Measurements from ENCODE around the gene TESPA1. TPM values are rescaled to one million over a fixed set of nuclear protein-coding genes. Genes with fewer than 3 reads are reported as not detected.

The TESPA1 gene
- total and polyA plus RNA-seq, 9 of the 15 experiments (the other 6 are each of a cell fraction or from before 2014, with no cell fraction given), result 0.72 to 7.1 (median 2.4) TPM

- POLR2A ChIA-PET, result no interaction called here
- Histone ChIP-seq H3K36me3 (ENCODE audit: control insufficient read depth, insufficient read depth, low read length) (no peaks in the 10 kb centered on the region), H3K79me2 (ENCODE audit: control insufficient read depth, insufficient read depth, low read length) (no peaks in the 10 kb centered on the region), H3K4me3 (no peak overlapping the region), H2AFZ (ENCODE audit: low read depth, low read length) (no peak overlapping the region), H3K27me3 (ENCODE audit: control insufficient read depth in 2 of 2, insufficient read depth in 2 of 2, low read length in 2 of 2) (no peaks in the 10 kb centered on the region), H4K20me1 (replicated peaks; ENCODE audit: control insufficient read depth, insufficient read depth, low read length) (no peaks in the 10 kb centered on the region), H3K4me1 (replicated peaks in 1 of 2; ENCODE audit: control insufficient read depth in 2 of 2, insufficient read depth in 2 of 2, low read length in 2 of 2) (peaks cover 0 to 27% of the 10 kb centered on the region in 2 experiments; a peak in 3 of 5 replicates), H3K9me1 (ENCODE audit: control insufficient read depth, insufficient read depth, low read length) (no peaks in the 10 kb centered on the region), H3K9ac (ENCODE audit: insufficient read depth in 1 of 2, low read depth in 2 of 2, low read length in 2 of 2) (no peak overlapping the region), H3K4me2 (ENCODE audit: insufficient read depth, low read length) (no peak overlapping the region), H3K9me3 (replicated peaks; ENCODE audit: control insufficient read depth, insufficient read depth, low read depth, low read length) (no peaks in the 10 kb centered on the region), H3K27ac (ENCODE audit: extremely low read depth, low read depth, low read length) (no peak overlapping the region)
- FAIRE-seq (no peak), DNase-seq (ENCODE audit: extremely low read depth in 1 of 4, low spot score in 3 of 4) (no peak), ATAC-seq (no peak)
- intact Hi-C loops (cut with micrococcal nuclease) (no loop called here), in situ Hi-C loops (cut with MboI) (no loop called here)
- BruUV-seq (replicated peaks), result no TSS peak
- peak; percentile 27 for TF ChIP-seq ZFP36 (IDR thresholded peaks at IDR 0.05; ENCODE audit: low read depth, low read length, partially characterized antibody)
- TF ChIP-seq ZNF586 (CRISPR knock-in tag; conservative IDR thresholded peaks at IDR 0.05), result no peak
- TF ChIP-seq SRF (CRISPR knock-in tag; IDR thresholded peaks at IDR 0.05), result peak in 1 of 2 experiments; percentile 94; a peak in 2 of 4 replicates
- no peak for TF ChIP-seq ID3 (CRISPR knock-in tag; IDR thresholded peaks at IDR 0.05)
- no peak for TF ChIP-seq ID3 (tag; IDR thresholded peaks at IDR 0.05)
- CTCF ChIA-PET (ENCODE audit: low intra/inter-chr PET ratio), result no interaction called here
- WGBS (ENCODE audit: insufficient coverage, low coverage, missing lambda C conversion rate), result 18% methylated on average over 2 of the region's 2 CpGs
Observed at GRCh38 chr12:54937929-54938328, 46.6 kb downstream of the TESPA1 start.

GRCh38 chr12:54937376-54937775 lies 47.2 kb downstream of the TESPA1 start:
- no peak overlapping the region for H3K9ac ChIP-seq (ENCODE audit: insufficient read depth in 1 of 2, low read depth in 2 of 2, low read length in 2 of 2)
- H3K79me2 ChIP-seq (ENCODE audit: control insufficient read depth, insufficient read depth, low read length), result no peaks in the 10 kb centered on the region
- H3K9me1 ChIP-seq (ENCODE audit: control insufficient read depth, insufficient read depth, low read length), result no peaks in the 10 kb centered on the region
- H3K36me3 ChIP-seq (ENCODE audit: control insufficient read depth, insufficient read depth, low read length), result no peaks in the 10 kb centered on the region
- DNase-seq (ENCODE audit: extremely low read depth in 1 of 4, low spot score in 3 of 4), result no peak
- in situ Hi-C loops (cut with MboI) (no loop called here), intact Hi-C loops (cut with micrococcal nuclease) (no loop called here)
- H4K20me1 ChIP-seq (replicated peaks; ENCODE audit: control insufficient read depth, insufficient read depth, low read length), result no peaks in the 10 kb centered on the region
- no peak for FAIRE-seq
- no peak overlapping the region for H3K27ac ChIP-seq (ENCODE audit: extremely low read depth, low read depth, low read length)
- peaks cover 0 to 27% of the 10 kb centered on the region in 2 experiments; a peak in 3 of 5 replicates for H3K4me1 ChIP-seq (replicated peaks in 1 of 2; ENCODE audit: control insufficient read depth in 2 of 2, insufficient read depth in 2 of 2, low read length in 2 of 2)
- no peak overlapping the region for H3K4me3 ChIP-seq
- ChIA-PET CTCF (ENCODE audit: low intra/inter-chr PET ratio) (no interaction called here), POLR2A (interaction anchor here (0.6 kb wide), 1 partner anchor 24 kb away, joined by 3 read pairs; no protein-coding TSS in a partner anchor)
- no peaks in the 10 kb centered on the region for H3K27me3 ChIP-seq (ENCODE audit: control insufficient read depth in 2 of 2, insufficient read depth in 2 of 2, low read length in 2 of 2)
- H3K9me3 ChIP-seq (replicated peaks; ENCODE audit: control insufficient read depth, insufficient read depth, low read depth, low read length), result no peaks in the 10 kb centered on the region
- no peak for ATAC-seq
- H3K4me2 ChIP-seq (ENCODE audit: insufficient read depth, low read length), result no peak overlapping the region
- peak overlapping the region; percentile 16; the same call in 1 of the 2 replicates for H2AFZ ChIP-seq (ENCODE audit: low read depth, low read length)
- no TSS peak for BruUV-seq (replicated peaks)
- no peak for TF ChIP-seq ZBTB1 (CRISPR knock-in tag; IDR thresholded peaks at IDR 0.05; ENCODE audit: borderline replicate concordance, low read depth)
- no peak for TF ChIP-seq TCF7L2 (IDR thresholded peaks at IDR 0.05; ENCODE audit: low read depth, low read length)
- TF ChIP-seq TSC22D4 (tag; IDR thresholded peaks at IDR 0.05), result no peak
- no peak for TF ChIP-seq MCM5 (IDR thresholded peaks at IDR 0.05; ENCODE audit: low read depth)
- no peak for TF ChIP-seq ZNF174 (CRISPR knock-in tag; IDR thresholded peaks at IDR 0.05)
- TF ChIP-seq JUNB (CRISPR knock-in tag; conservative IDR thresholded peaks at IDR 0.05), result no peak
- TF ChIP-seq ZNF75A (CRISPR knock-in tag; IDR thresholded peaks at IDR 0.05), result no peak
- no peak for TF ChIP-seq HBP1 (CRISPR knock-in tag; IDR thresholded peaks at IDR 0.05)
